Gastroesophageal sphincter (tissue), 4 donors: Measurements from ENCODE around the gene TMEM30A. TPM values are rescaled to one million over a fixed set of nuclear protein-coding genes. Genes with fewer than 3 reads are reported as not detected.

Experiments
- ATAC-seq: fragments of 150-250 bp; one replicate; pipeline ENCODE4 v1.9.1; 2016; ENCODE audit warnings: mild to moderate bottlenecking, moderate library complexity
- H3K27ac ChIP-seq, 4 donors: fragments of 200-600 bp; sonication (generic) in 3 of 4; 1 replicate in 3 of 4; 2 replicates in 1 of 4; pipeline ENCODE4 v1.5.1; 2016 to 2019
- H3K27me3 ChIP-seq: fragments of 200-600 bp; sonication (generic); one replicate; pipeline ENCODE4 v1.5.1; 2019
- H3K36me3 ChIP-seq, 2 donors: fragments of 200-600 bp; sonication (generic); one replicate each; pipeline ENCODE4 v1.5.1; 2019; ENCODE audit warnings: control low read depth in 1 of 2
- H3K4me1 ChIP-seq, 3 donors: fragments of 200-600 bp; sonication (generic); 1 replicate in 2 of 3; 2 replicates in 1 of 3; pipeline ENCODE4 v1.5.1; 2016 to 2019; ENCODE audit warnings: control low read depth in 2 of 3
- H3K4me3 ChIP-seq, 2 donors: fragments of 200-600 bp; sonication (generic); one replicate each; pipeline ENCODE4 v1.5.1; 2019; ENCODE audit warnings: mild to moderate bottlenecking in 1 of 2, moderate library complexity in 1 of 2
- H3K9me3 ChIP-seq, 3 donors: fragments of 200-600 bp; sonication (generic); one replicate each; pipeline ENCODE4 v1.5.1; 2017 to 2019; ENCODE audit warnings: control low read depth in 2 of 3
- CTCF ChIP-seq, 4 experiments: fragments of 200-600 bp in 2 of 4; fragments of 450-650 bp in 2 of 4; sonication (generic) in 1 of 4; IDR thresholded peaks; one replicate each; pipeline ENCODE4 v1.5.1; 2017 to 2019; ENCODE audit warnings: antibody characterized with exemption in 4 of 4, mild to moderate bottlenecking in 2 of 4, moderate library complexity in 2 of 4
- EP300 ChIP-seq: sonication (generic); formaldehyde crosslinking; IDR thresholded peaks from one replicate; pipeline ENCODE4 v1.6.1; 2017; ENCODE audit warnings: antibody characterized with exemption, mild to moderate bottlenecking
- POLR2A ChIP-seq, 2 donors: fragments of 450-650 bp; IDR thresholded peaks; one replicate each; pipeline ENCODE4 v1.6.1; 2017; ENCODE audit warnings: antibody characterized with exemption in 2 of 2, mild to moderate bottlenecking in 2 of 2, moderate library complexity in 1 of 2
- POLR2AphosphoS5 ChIP-seq: sonication (generic); formaldehyde crosslinking; IDR thresholded peaks from one replicate; pipeline ENCODE4 v1.6.1; 2017; ENCODE audit warnings: antibody characterized with exemption
- WGBS, 2 donors: methylation state at CpG; one replicate each; pipeline ENCODE4 v1.1.5; 2018; ENCODE audit warnings: low coverage in 1 of 2; 5-methylcytosine and 5-hydroxymethylcytosine counted together
- total RNA-seq, 4 donors: library from RNA; depleted of rRNA; stranded (reverse); fragments of >200 nt; gene quantifications; one replicate each; pipeline ENCODE4 v1.1.0, GENCODE V29; 2016

The TMEM30A gene
- total RNA-seq, 4 donors from 2014 or later: 90.2 to 125 (median 97.5) TPM

GRCh38 chr6:75282706-75283105 lies 1.9 kb downstream of the TMEM30A start:
- Histone ChIP-seq H3K27me3 (no peaks in the 10 kb centered on the region), H3K36me3 (no peaks in the 10 kb centered on the region), H3K4me3 (peak overlapping the region; percentile 76 to 87), H3K27ac (no peak overlapping the region), H3K4me1 (peaks cover 9 to 78% (median 19%) of the 10 kb centered on the region in 3 donors), H3K9me3 (no peaks in the 10 kb centered on the region)
- no peak for ATAC-seq
- no peak for TF ChIP-seq CTCF (IDR thresholded peaks at IDR 0.05)
- no peak for TF ChIP-seq POLR2A (IDR thresholded peaks at IDR 0.05)
- no peak for TF ChIP-seq EP300
- no peak for TF ChIP-seq POLR2AphosphoS5
- 31 to 50% methylated on average over 2 of the region's 2 CpGs for WGBS, 2 donors

- no peaks in the 10 kb centered on the region for H3K27me3 ChIP-seq
- ATAC-seq: no peak
- peaks cover 9 to 81% (median 19%) of the 10 kb centered on the region in 3 donors for H3K4me1 ChIP-seq
- peak overlapping the region in 1 of 2 donors; percentile 87 for H3K4me3 ChIP-seq
- no peak overlapping the region for H3K27ac ChIP-seq
- no peak for TF ChIP-seq EP300
- no peaks in the 10 kb centered on the region for H3K9me3 ChIP-seq
- no peaks in the 10 kb centered on the region for H3K36me3 ChIP-seq
These were observed 2.9 kb downstream of the TMEM30A start for GRCh38 chr6:75281653-75282052.

GRCh38 chr6:75280131-75280855 lies 4.3 kb downstream of the TMEM30A start:
- TF ChIP-seq POLR2AphosphoS5 (no peak), CTCF (IDR thresholded peaks at IDR 0.05) (no peak), POLR2A (IDR thresholded peaks at IDR 0.05) (no peak), EP300 (no peak)
- Histone ChIP-seq H3K36me3 (no peaks in the 10 kb centered on the region), H3K27ac (no peak overlapping the region), H3K4me3 (no peak overlapping the region), H3K27me3 (no peaks in the 10 kb centered on the region), H3K9me3 (no peaks in the 10 kb centered on the region), H3K4me1 (peaks cover 9 to 81% (median 19%) of the 10 kb centered on the region in 3 donors)
- no peak for ATAC-seq
- 62% methylated on average over 4 of the region's 4 CpGs for WGBS, 2 donors

GRCh38 chr6:75279418-75279817 lies 5.2 kb downstream of the TMEM30A start:
- Histone ChIP-seq H3K4me1 (peaks cover 9 to 87% (median 19%) of the 10 kb centered on the region in 3 donors), H3K27me3 (no peaks in the 10 kb centered on the region), H3K36me3 (no peaks in the 10 kb centered on the region), H3K4me3 (no peak overlapping the region), H3K27ac (peak overlapping the region in 2 of 4 donors; percentile 20 to 38), H3K9me3 (no peaks in the 10 kb centered on the region)
- TF ChIP-seq EP300 (no peak), POLR2AphosphoS5 (no peak), CTCF (IDR thresholded peaks at IDR 0.05) (no peak), POLR2A (IDR thresholded peaks at IDR 0.05) (no peak)
- ATAC-seq: no peak
- WGBS, 2 donors: 52 to 60% methylated on average over 2 of the region's 2 CpGs

- H3K4me1 ChIP-seq: peaks cover 9 to 95% (median 19%) of the 10 kb centered on the region in 3 donors
- ATAC-seq: no peak
These were observed 6.0 kb downstream of the TMEM30A start for GRCh38 chr6:75278474-75279077.

More at GRCh38 chr6:75278474-75279077, 6.0 kb downstream of the TMEM30A start:
- no peak for TF ChIP-seq CTCF (IDR thresholded peaks at IDR 0.05)
- TF ChIP-seq EP300: no peak
- no peak for TF ChIP-seq POLR2AphosphoS5
- no peak for TF ChIP-seq POLR2A (IDR thresholded peaks at IDR 0.05)
- Histone ChIP-seq H3K27ac (peak overlapping the region in 1 of 4 donors; percentile 38), H3K27me3 (no peaks in the 10 kb centered on the region), H3K36me3 (no peaks in the 10 kb centered on the region), H3K4me3 (no peak overlapping the region), H3K9me3 (no peaks in the 10 kb centered on the region)
- 48 to 53% methylated on average over 2 to 4 of the region's 4 CpGs for WGBS, 2 donors
